ENCODE measurements around the gene FOXO6.

- TF ChIP-seq EZH2 (IDR thresholded peaks at IDR 0.05; ENCODE audit: borderline replicate concordance, low read length): no peak
- no peak for TF ChIP-seq CTCF (IDR thresholded peaks at IDR 0.05; ENCODE audit: low read length)
These were observed 6.0 kb downstream of the FOXO6 start for GRCh38 chr1:41367288-41367642.
